NCI-H1092 treated with DMSO at 0.1 percent for 48 hours (cell line): Measurements from ENCODE around the gene FOLR2.

Experiments
- DNase-seq: peaks from one replicate; lab custom pipeline; 2025; lab: John Stamatoyannopoulos, UW

Gene FOLR2

DNA sequence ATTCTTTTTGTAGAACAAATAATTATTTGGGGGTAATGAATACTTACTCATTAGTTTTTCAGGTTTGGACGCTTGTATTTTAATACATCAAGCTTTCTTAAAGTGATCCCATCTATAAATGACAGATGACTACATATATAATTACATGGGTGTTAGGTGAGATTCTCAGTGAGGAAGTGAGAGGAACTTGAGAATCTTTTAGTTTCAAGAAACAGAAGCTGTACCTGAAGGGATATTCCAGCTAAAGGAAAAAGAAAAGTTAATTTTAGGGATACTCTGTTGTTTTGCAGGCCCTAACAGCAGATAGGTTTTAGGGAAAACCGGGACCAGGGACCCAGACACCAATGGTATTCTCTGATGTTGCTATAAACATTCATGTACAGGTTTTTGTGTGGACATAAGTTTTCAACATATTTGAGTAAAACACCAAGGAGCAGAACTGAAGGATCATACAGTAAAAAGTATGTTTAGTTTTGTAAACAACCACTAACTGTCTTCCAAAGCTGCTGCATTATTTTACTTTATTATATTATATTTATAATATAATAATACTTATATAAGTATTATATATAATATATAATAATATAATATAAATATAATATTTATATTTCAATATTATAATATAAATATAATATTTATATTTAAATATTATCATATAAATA is 51.5 kb downstream of the FOLR2 start:
- peak; percentile 5 for DNase-seq
